A549 (cell line): ENCODE data around the gene ZCCHC24. TPM values are rescaled to one million over a fixed set of nuclear protein-coding genes. Genes with fewer than 3 reads are reported as not detected.
A peak's percentile ranks its signal among the peaks of the same experiment; 100 is the strongest.

Experiments
- ATAC-seq, 2 experiments: fragments of 200-7000 bp in 1 of 2; fragments of >200 bp in 1 of 2; cut with Nextera tagmentation in 1 of 2; cut with Tn5 transposase in 1 of 2; 3 replicates each; pipeline versions ENCODE4 v1.8.0 to v1.9.1; 2018 to 2020; ENCODE audit warnings: mild to moderate bottlenecking in 1 of 2, moderate library complexity in 1 of 2
- CTCF ChIA-PET: fragments of 300-600 bp; sonication (Branson Sonifier 250); formaldehyde crosslinking; extraction: SDS; loops from one replicate; lab custom pipeline; 2021; ENCODE audit warnings: antibody characterized with exemption, inconsistent platforms; lab: Yijun Ruan, JAX
- POLR2A ChIA-PET: fragments of 350-600 bp; formaldehyde crosslinking; extraction: SDS; loops from one replicate; lab custom pipeline; 2021; ENCODE audit warnings: antibody characterized with exemption, inconsistent platforms; lab: Yijun Ruan, JAX
- DNase-seq, 2 experiments: peaks; one replicate each; pipeline versions ENCODE4 v3.0.0 to v3.0.0-alpha.2; 2011 to 2016; ENCODE audit warnings: low read depth in 1 of 2, low spot score in 1 of 2
- FAIRE-seq: peaks from 2 replicates; lab custom pipeline; 2011; peaks lifted over from hg19 to GRCh38; lab: Jason Lieb, UNC
- H3K27ac ChIP-seq, 2 experiments: fragments of >200 bp; sonication (Bioruptor Twin); formaldehyde crosslinking; 3 replicates each; pipeline ENCODE4 v1.5.1; 2016 to 2017
- H3K4me1 ChIP-seq: fragments of >200 bp; sonication (Bioruptor Twin); formaldehyde crosslinking; 3 replicates; pipeline ENCODE4 v1.6.1; 2016
- H3K4me2 ChIP-seq: fragments of >200 bp; sonication (Bioruptor Twin); formaldehyde crosslinking; 3 replicates; pipeline ENCODE4 v1.6.1; 2016
- H3K4me3 ChIP-seq: fragments of >200 bp; sonication (Bioruptor Twin); formaldehyde crosslinking; 3 replicates; pipeline ENCODE4 v1.5.1; 2016
- H3K9me3 ChIP-seq: fragments of >200 bp; sonication (Bioruptor Twin); formaldehyde crosslinking; 3 replicates; pipeline ENCODE4 v1.6.1; 2016
- BHLHE40 ChIP-seq: IDR thresholded peaks from 2 replicates; pipeline ENCODE4 v1.6.1; 2012; ENCODE audit warnings: low read depth, low read length, inconsistent platforms
- CBX8 ChIP-seq: fragments of 200-600 bp; sonication (generic); IDR thresholded peaks from 2 replicates; pipeline ENCODE4 v1.6.1; 2016
- CEBPB ChIP-seq, 2 experiments: fragments of >200 bp in 1 of 2; sonication (Bioruptor Twin) in 1 of 2; formaldehyde crosslinking in 1 of 2; IDR thresholded peaks; 2 replicates each; pipeline ENCODE4 v1.6.1; 2012 to 2016
- CHD2 ChIP-seq: fragments of 150-350 bp; IDR thresholded peaks from 2 replicates; pipeline ENCODE4 v1.6.1; 2014; ENCODE audit warnings: low read length; ENCODE audit not compliant: partially characterized antibody
- CTCF ChIP-seq: fragments of >200 bp; sonication (Bioruptor Twin); formaldehyde crosslinking; IDR thresholded peaks from 3 replicates; pipeline ENCODE4 v1.5.1; 2016
- EHMT2 ChIP-seq: fragments of 200-600 bp; sonication (generic); IDR thresholded peaks from 2 replicates; pipeline ENCODE4 v1.6.1; 2016; ENCODE audit warnings: antibody characterized with exemption, low read depth, mild to moderate bottlenecking, moderate library complexity
- ELK1 ChIP-seq: fragments of 150-350 bp; IDR thresholded peaks from 2 replicates; pipeline ENCODE4 v1.6.1; 2014; ENCODE audit warnings: low read depth, mild to moderate bottlenecking, low read length
- FOSB ChIP-seq: fragments of 250-450 bp; sonication (Bioruptor Pico); IDR thresholded peaks from 2 replicates; pipeline ENCODE4 v1.5.0; 2020; ENCODE audit warnings: mild to moderate bottlenecking, moderate library complexity
- GATA3 ChIP-seq: IDR thresholded peaks from 2 replicates; pipeline ENCODE4 v1.6.1; 2012; ENCODE audit warnings: borderline replicate concordance
- HES2 ChIP-seq: fragments of >200 bp; sonication (Bioruptor Twin); formaldehyde crosslinking; IDR thresholded peaks from 2 replicates; pipeline ENCODE4 v1.6.1; 2016
- HMGXB4 ChIP-seq: fragments of 250-450 bp; sonication (Bioruptor Pico); IDR thresholded peaks from 2 replicates; pipeline ENCODE4 v1.5.0; 2021; ENCODE audit warnings: mild to moderate bottlenecking, moderate library complexity, borderline replicate concordance
- HOXB13 ChIP-seq: fragments of 250-450 bp; sonication (Bioruptor Pico); IDR thresholded peaks from 2 replicates; pipeline ENCODE4 v1.5.0; 2020; ENCODE audit warnings: low read depth, mild to moderate bottlenecking, moderate library complexity
- JUN ChIP-seq, 2 experiments: fragments of >200 bp; sonication (Bioruptor Twin); formaldehyde crosslinking; IDR thresholded peaks; 2 replicates in 1 of 2; 3 replicates in 1 of 2; pipeline ENCODE4 v1.6.1; 2016 to 2017
- MAZ ChIP-seq: fragments of 150-350 bp; IDR thresholded peaks from 2 replicates; pipeline ENCODE4 v1.6.1; 2014; ENCODE audit warnings: antibody characterized with exemption, low read depth, low read length, borderline replicate concordance
- NFE2L2 ChIP-seq: fragments of 150-350 bp; conservative IDR thresholded peaks from 2 replicates; pipeline ENCODE4 v1.6.1; 2014; ENCODE audit warnings: low read length
- NR3C1 ChIP-seq: fragments of >200 bp; sonication (Bioruptor Twin); formaldehyde crosslinking; IDR thresholded peaks from 3 replicates; pipeline ENCODE4 v1.6.1; 2017
- PHF8 ChIP-seq: fragments of 200-600 bp; sonication (generic); IDR thresholded peaks from 2 replicates; pipeline ENCODE4 v1.6.1; 2016; ENCODE audit warnings: low read depth, mild to moderate bottlenecking, antibody characterized with exemption, moderate library complexity, borderline replicate concordance
- RNF2 ChIP-seq: fragments of 200-600 bp; sonication (generic); IDR thresholded peaks from 2 replicates; pipeline ENCODE4 v1.6.1; 2016; ENCODE audit warnings: low read depth, mild to moderate bottlenecking, antibody characterized with exemption, moderate library complexity, borderline replicate concordance
- SMC3 ChIP-seq: fragments of >200 bp; sonication (Bioruptor Twin); formaldehyde crosslinking; IDR thresholded peaks from 3 replicates; pipeline ENCODE4 v1.6.1; 2018; ENCODE audit warnings: inconsistent platforms
- SREBF2 ChIP-seq: fragments of 450-650 bp; IDR thresholded peaks from 2 replicates; pipeline ENCODE4 v1.6.1; 2014; ENCODE audit warnings: mild to moderate bottlenecking, moderate library complexity
- ZFP36 ChIP-seq: fragments of 450-650 bp; IDR thresholded peaks from 2 replicates; pipeline ENCODE4 v1.6.1; 2014; ENCODE audit warnings: borderline replicate concordance; ENCODE audit not compliant: partially characterized antibody
- ZNF302 ChIP-seq: fragments of 250-450 bp; sonication (Bioruptor Pico); IDR thresholded peaks from 2 replicates; pipeline ENCODE4 v1.9.0; 2021; ENCODE audit warnings: inconsistent platforms, mild to moderate bottlenecking, moderate library complexity
- WGBS: methylation state at CpG from one replicate; pipeline ENCODE4 v1.1.6; 2017; ENCODE audit errors: missing lambda C conversion rate; 5-methylcytosine and 5-hydroxymethylcytosine counted together
- polyA plus RNA-seq, 4 experiments: library from polyadenylated mRNA; depleted of rRNA in 3 of 4; stranded (reverse); fragments of >200 nt; fragmentation: RNase III in 1 of 4; extraction: RNeasy Plus Mini Kit Qiagen cat#74134 plus additional on column Dnase treatment in 1 of 4; gene quantifications; 2 replicates in 3 of 4; 3 replicates in 1 of 4; pipeline ENCODE4 v1.2.3, GENCODE V29; 2011 to 2017

ZCCHC24 gene
- polyA plus RNA-seq, 2 of the 4 experiments (the other 2 are of a cell fraction), result 2.4 to 4.2 TPM

GRCh38 chr10:79445977-79446757 lies 743 bp upstream of the ZCCHC24 start:
- no peak for FAIRE-seq
- DNase-seq, result peak in 1 of 2 experiments; percentile 27

GRCh38 chr10:79444199-79445119 lies 965 bp downstream of the ZCCHC24 start:
- no peaks in the 10 kb centered on the region for H3K9me3 ChIP-seq
- POLR2A ChIA-PET, result interaction anchor here (0.7 to 1.3 kb wide), 3 partner anchors 43 to 59 kb away, joined by 3 to 6 read pairs (median 3); no protein-coding TSS in a partner anchor
- peak overlapping the region; percentile 63 to 84 for H3K27ac ChIP-seq
- H3K4me1 ChIP-seq, result peaks cover 25% of the 10 kb centered on the region
- WGBS, result 8% methylated on average over 11 of the region's 44 CpGs
- FAIRE-seq (no peak), ATAC-seq (peak; percentile 55 to 59), DNase-seq (peak; percentile 21 to 74)
- TF ChIP-seq MAZ, result no peak
- no peak for TF ChIP-seq ZFP36
- no peak for TF ChIP-seq HMGXB4 (CRISPR knock-in tag)
- no peak for TF ChIP-seq HOXB13
- TF ChIP-seq CBX8, result no peak
- TF ChIP-seq PHF8, result no peak
- no peak for TF ChIP-seq EHMT2
- TF ChIP-seq GATA3, result no peak
- TF ChIP-seq HES2, result no peak
- no peak for TF ChIP-seq ELK1
- TF ChIP-seq JUN (IDR thresholded peaks at IDR 0.05), result no peak
- TF ChIP-seq CEBPB (IDR thresholded peaks at IDR 0.05), result no peak
- TF ChIP-seq RNF2, result no peak
- TF ChIP-seq SMC3, result no peak
- TF ChIP-seq FOSB (CRISPR knock-in tag), result no peak
- no peak for TF ChIP-seq CTCF
- no peak for TF ChIP-seq BHLHE40
- TF ChIP-seq NFE2L2, result no peak
- TF ChIP-seq ZNF302 (CRISPR knock-in tag), result no peak
- no peak for TF ChIP-seq SREBF2
- peak overlapping the region; percentile 96 for H3K4me2 ChIP-seq
- CTCF ChIA-PET, result interaction anchor here (1.0 to 2.1 kb wide), 4 partner anchors 15 to 70 kb away, joined by 3 to 9 read pairs (median 4); no protein-coding TSS in a partner anchor
- H3K4me3 ChIP-seq, result peak overlapping the region; percentile 75

More at GRCh38 chr10:79445977-79446757, 743 bp upstream of the ZCCHC24 start:
- Histone ChIP-seq H3K27ac (peak overlapping the region; percentile 13 to 84; a peak in 4 of 6 replicates), H3K4me3 (peak overlapping the region; percentile 75), H3K4me2 (peak overlapping the region; percentile 96), H3K4me1 (peaks cover 22% of the 10 kb centered on the region)
- peak; percentile 16 to 22 for ATAC-seq
- CTCF ChIA-PET, result interaction anchor here (0.9 to 3.3 kb wide), 6 partner anchors 8 to 72 kb away, joined by 3 to 13 read pairs (median 4); no protein-coding TSS in a partner anchor
- POLR2A ChIA-PET, result interaction anchor here (0.7 to 1.8 kb wide), 6 partner anchors 9 to 87 kb away, joined by 3 to 10 read pairs (median 5); no protein-coding TSS in a partner anchor
- TF ChIP-seq NFE2L2, result no peak
- TF ChIP-seq CHD2, result no peak
- peak; percentile 5 for TF ChIP-seq ZFP36
- no peak for TF ChIP-seq NR3C1
- TF ChIP-seq, all 56 proteins: peak for 1
- H3K9me3 ChIP-seq, result no peaks in the 10 kb centered on the region
- 5% methylated on average over 34 of the region's 43 CpGs for WGBS
